HUES48 (cell line): ENCODE results near the gene HIPK4.
"Not testable (repeated sequence)": the region's sequence is repeated elsewhere in the genome, so short reads cannot be mapped to it uniquely, and the experiment has no call there.

Experiments used
- H3K27ac ChIP-seq: one replicate; pipeline ENCODE4 v1.7.0; 2013; ENCODE audit warnings: low read depth, low read length, inconsistent platforms
- H3K27me3 ChIP-seq: 2 replicates; pipeline ENCODE4 v1.6.1; 2013; ENCODE audit warnings: mild to moderate bottlenecking, low read length; ENCODE audit not compliant: control insufficient read depth, insufficient read depth
- H3K36me3 ChIP-seq: 2 replicates; pipeline ENCODE4 v1.6.1; 2013; ENCODE audit warnings: low read length; ENCODE audit not compliant: control insufficient read depth, insufficient read depth
- H3K4me1 ChIP-seq: 2 replicates; pipeline ENCODE4 v1.6.1; 2013; ENCODE audit warnings: mild to moderate bottlenecking, low read length; ENCODE audit not compliant: control insufficient read depth, insufficient read depth
- H3K4me3 ChIP-seq: 2 replicates; pipeline ENCODE4 v1.5.1; 2013; ENCODE audit warnings: mild to moderate bottlenecking, low read depth, low read length
- H3K9ac ChIP-seq: 2 replicates; pipeline ENCODE4 v1.6.1; 2013; ENCODE audit warnings: mild to moderate bottlenecking, low read depth, low read length, moderate library complexity
- H3K9me3 ChIP-seq: 2 replicates; pipeline ENCODE4 v1.6.1; 2013; ENCODE audit warnings: low read length; ENCODE audit not compliant: control insufficient read depth, insufficient read depth

HIPK4 gene

GRCh38 chr19:40342644-40343311, 47.2 kb downstream of the HIPK4 start:
- Histone ChIP-seq H3K4me1 (no peaks in the 10 kb centered on the region), H3K27ac (no peak overlapping the region), H3K4me3 (no peak overlapping the region), H3K9ac (no peak overlapping the region), H3K9me3 (no peaks in the 10 kb centered on the region), H3K36me3 (peaks cover 5% of the 10 kb centered on the region; the same call in 1 of the 2 replicates), H3K27me3 (no peaks in the 10 kb centered on the region)

DNA sequence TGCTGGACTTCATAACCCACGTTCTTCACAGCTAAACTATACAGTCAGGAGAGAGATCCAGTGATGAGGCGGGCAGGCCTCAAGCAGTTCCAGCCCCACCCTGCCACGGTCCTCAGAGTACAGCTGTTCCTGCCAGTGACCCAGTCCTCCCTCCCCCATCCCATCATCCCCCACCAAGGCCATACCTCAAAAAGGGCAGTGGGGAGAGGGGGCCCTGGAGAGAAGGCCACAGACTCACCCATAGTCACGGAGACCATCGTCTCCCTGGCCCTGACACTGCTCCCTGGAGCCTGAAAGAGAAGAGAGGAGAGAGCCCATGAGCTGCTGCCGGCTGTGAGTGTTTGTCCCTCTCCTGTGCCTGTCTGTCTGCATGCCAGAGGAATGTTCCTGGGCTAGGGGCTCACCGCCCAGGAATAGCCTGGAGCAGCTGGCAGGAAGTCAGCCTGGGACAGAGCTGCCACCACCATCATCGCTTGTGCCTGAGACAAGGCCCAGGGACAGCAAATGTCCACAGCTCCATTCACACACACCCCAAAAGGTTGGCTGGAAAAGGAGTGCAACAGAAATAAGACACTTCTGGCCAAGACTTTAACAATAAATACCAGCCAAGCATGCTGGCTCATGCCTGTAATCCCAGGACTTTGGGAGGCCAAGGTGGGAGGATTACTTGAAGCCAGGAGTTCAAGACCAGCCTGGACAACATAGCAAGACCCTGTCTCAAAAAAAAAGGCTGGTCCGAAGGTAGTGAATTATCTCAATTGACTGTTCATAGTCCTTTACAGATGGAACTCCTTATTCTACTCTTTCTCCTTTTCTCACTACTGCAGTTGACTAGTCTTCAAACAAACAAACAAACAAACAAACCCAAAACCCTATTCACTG, 48.1 kb downstream of the HIPK4 start:
- peaks cover 5% of the 10 kb centered on the region; the same call in 1 of the 2 replicates for H3K36me3 ChIP-seq
- no peak overlapping the region for H3K4me3 ChIP-seq
- H3K27me3 ChIP-seq: no peaks in the 10 kb centered on the region
- no peaks in the 10 kb centered on the region for H3K9me3 ChIP-seq
- no peaks in the 10 kb centered on the region for H3K4me1 ChIP-seq
- H3K9ac ChIP-seq: no peak overlapping the region
- H3K27ac ChIP-seq: no peak overlapping the region

DNA sequence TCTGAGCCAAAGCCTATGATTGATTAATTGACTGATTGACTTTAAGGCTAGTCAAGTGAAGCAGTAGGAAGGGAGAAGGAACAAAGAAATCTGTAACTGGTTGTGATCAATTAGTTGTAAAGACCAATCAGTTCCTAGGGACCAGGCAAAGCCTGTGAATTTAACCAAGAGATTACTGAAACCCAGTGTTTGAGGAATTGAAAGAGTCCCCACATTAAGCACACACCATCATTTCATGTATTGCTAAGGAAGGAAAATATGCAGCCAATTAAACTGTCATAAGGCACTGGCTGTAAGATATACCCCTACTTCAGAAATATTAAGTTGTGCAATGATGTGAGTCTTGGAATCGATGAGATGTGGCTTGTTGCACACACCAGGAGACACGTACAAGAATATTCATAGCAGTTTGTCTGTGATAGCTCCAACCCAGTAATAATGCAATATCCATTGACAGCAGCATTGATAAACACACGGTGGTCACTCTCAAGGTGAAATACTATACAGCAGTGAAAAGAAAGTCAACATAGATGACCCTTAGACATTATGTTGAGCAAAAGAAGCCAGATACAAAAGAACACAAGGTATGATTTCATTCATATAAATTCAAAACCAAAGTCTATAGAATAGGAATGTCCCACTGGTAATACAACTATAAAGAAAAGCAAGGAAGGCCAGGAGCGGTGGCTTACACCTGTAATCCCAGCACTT, 50.8 kb downstream of the HIPK4 start:
- Histone ChIP-seq H3K4me3 (no peak overlapping the region), H3K27me3 (no peaks in the 10 kb centered on the region), H3K9ac (no peak overlapping the region), H3K9me3 (no peaks in the 10 kb centered on the region), H3K36me3 (peaks cover 23% of the 10 kb centered on the region), H3K27ac (no peak overlapping the region), H3K4me1 (no peaks in the 10 kb centered on the region)

DNA sequence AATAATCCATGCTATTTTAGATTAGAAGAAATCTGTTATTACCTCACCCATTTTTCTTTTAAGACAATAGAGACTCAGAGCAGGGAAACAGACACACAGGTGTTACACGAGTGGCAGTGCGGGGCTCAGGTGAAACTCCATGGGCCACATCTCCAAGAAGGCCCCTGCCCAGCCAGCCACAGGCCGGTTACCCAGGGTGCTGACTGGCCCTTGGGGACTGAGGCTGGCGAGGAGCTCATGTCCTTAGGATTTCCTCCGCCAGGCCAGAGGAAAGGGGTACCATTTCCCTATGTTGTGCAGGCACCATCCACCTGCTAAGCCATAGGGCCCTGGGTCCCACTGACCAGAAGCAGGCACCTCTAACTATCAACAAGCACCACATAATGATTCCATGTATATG, 52.4 kb downstream of the HIPK4 start:
- no peak overlapping the region for H3K27ac ChIP-seq
- no peak overlapping the region for H3K9ac ChIP-seq
- H3K36me3 ChIP-seq: peaks cover 37% of the 10 kb centered on the region
- H3K4me1 ChIP-seq: no peaks in the 10 kb centered on the region
- H3K9me3 ChIP-seq: no peaks in the 10 kb centered on the region
- no peaks in the 10 kb centered on the region for H3K27me3 ChIP-seq
- H3K4me3 ChIP-seq: no peak overlapping the region

DNA sequence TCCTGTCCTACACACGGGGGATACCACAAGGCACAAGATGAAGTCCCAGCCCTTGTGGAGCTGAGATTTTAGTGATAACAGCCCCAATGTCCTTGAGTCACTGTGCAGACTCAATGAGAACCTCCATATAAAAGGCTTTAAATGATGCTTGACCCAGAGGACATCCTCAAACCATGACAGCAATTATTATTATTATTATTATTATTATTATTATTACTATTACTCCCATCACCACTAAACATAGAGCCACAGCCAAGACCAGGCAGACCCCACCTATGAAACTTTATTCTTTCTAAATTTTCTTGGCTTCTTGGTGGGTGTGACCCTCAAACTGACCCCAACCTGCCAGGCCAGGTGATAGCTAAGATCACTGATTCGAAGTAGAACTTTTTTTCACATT, 52.9 kb downstream of the HIPK4 start:
- no peaks in the 10 kb centered on the region for H3K27me3 ChIP-seq
- no peak overlapping the region for H3K4me3 ChIP-seq
- H3K4me1 ChIP-seq: no peaks in the 10 kb centered on the region
- no peaks in the 10 kb centered on the region for H3K9me3 ChIP-seq
- peaks cover 42% of the 10 kb centered on the region for H3K36me3 ChIP-seq
- no peak overlapping the region for H3K27ac ChIP-seq
- no peak overlapping the region for H3K9ac ChIP-seq

DNA sequence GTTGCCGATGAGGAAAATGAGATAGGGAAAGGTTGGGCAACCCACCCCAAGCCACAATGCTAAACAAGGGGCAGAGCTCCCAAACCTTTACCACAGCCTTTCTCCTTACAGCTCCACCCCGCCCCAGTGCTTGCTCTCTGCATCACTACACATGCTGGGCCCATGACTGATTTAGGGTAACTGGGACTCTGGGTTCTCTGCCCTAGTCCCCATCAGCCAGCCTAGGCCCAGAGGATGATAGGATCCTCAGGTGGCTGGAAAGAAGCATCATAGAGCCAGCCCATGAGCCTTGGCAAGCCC, 53.4 kb downstream of the HIPK4 start:
- Histone ChIP-seq H3K9me3 (no peaks in the 10 kb centered on the region), H3K9ac (no peak overlapping the region), H3K27ac (no peak overlapping the region), H3K4me1 (no peaks in the 10 kb centered on the region), H3K27me3 (no peaks in the 10 kb centered on the region), H3K4me3 (no peak overlapping the region), H3K36me3 (peaks cover 47% of the 10 kb centered on the region)

DNA sequence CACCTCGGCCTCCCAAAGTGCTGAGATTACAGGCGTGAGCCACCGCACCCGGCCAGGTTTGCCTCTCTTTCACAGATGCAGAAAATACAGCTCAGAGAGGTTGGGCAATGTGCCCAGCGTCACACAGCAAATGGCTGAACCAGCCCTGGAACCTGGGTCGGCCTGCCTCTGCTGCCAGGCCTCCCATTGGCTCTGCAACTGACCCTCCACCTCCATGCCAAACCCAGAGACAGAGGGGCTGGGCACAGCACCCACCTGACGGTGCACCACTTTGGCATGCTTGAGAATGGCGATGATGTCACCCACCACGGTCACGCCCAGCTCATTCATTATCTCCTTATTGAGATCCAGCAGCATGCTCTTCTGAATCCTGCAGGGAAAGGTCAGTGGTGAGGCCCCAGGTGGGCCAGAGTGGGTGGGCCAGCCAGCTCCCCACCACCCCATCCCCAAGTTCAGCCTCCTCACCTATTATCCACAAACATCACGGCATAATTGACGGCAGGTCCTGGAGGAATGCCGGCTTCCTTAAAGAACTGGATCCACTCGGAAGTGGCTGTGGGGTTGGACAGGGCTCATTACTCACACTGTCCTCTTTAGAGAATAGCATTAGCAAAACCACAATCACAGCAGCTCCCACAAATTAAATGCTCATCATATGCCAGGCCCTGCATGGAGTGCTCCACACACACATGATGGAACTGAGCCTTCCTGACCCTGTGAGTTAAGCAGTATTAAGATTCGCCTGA, 54.0 kb downstream of the HIPK4 start:
- no peaks in the 10 kb centered on the region for H3K9me3 ChIP-seq
- no peak overlapping the region for H3K9ac ChIP-seq
- no peak overlapping the region for H3K27ac ChIP-seq
- no peaks in the 10 kb centered on the region for H3K4me1 ChIP-seq
- H3K27me3 ChIP-seq: no peaks in the 10 kb centered on the region
- peaks cover 52% of the 10 kb centered on the region for H3K36me3 ChIP-seq
- H3K4me3 ChIP-seq: no peak overlapping the region

DNA sequence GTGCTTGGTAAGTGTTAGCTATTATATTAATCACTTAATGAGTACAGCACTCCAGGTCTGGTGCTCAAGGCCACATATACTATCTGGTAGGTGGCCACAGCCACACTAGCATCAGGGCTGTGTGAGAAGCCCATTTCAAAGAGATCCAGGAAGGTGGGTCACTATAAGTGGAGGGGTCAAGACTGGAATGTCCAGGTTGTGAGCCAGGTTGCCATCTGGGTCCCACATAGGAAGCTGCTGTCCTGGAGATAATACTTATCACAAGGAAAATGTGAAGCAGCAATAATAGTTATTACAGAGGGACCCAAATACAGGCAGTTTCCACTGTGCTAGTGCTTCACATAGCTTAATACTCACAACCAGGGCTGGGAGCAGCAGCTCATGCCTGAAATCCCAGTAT, 54.9 kb downstream of the HIPK4 start:
- no peaks in the 10 kb centered on the region for H3K27me3 ChIP-seq
- H3K4me1 ChIP-seq: no peaks in the 10 kb centered on the region
- peaks cover 58% of the 10 kb centered on the region for H3K36me3 ChIP-seq
- H3K9ac ChIP-seq: no peak overlapping the region
- H3K4me3 ChIP-seq: no peak overlapping the region
- H3K9me3 ChIP-seq: no peaks in the 10 kb centered on the region
- H3K27ac ChIP-seq: no peak overlapping the region

- not testable (repeated sequence) for H3K9me3 ChIP-seq, H3K4me1 ChIP-seq, H3K27me3 ChIP-seq, H3K27ac ChIP-seq, H3K4me3 ChIP-seq, H3K9ac ChIP-seq
- peaks cover 62% of the 10 kb centered on the region for H3K36me3 ChIP-seq
Observed at GRCh38 chr19:40333083-40333482, 56.9 kb downstream of the HIPK4 start.

DNA sequence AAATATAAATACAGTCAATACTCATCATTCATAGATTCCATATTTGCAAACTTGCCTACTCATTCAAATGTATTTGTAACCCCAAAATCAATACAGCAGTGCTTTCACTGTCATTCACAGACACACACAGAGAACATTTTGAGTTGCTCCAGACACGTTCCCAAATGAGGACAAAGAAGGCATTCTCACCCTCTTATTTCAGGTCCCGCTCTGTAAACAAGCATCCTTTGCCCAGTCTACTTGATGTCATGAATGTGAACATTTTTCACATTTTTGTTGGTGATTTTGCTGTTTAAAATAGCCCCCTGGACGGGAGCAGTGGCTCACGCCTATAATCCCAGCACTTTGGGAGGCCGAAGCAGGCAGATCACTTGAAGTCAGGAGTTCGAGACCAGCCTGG, 57.3 kb downstream of the HIPK4 start:
- H3K4me1 ChIP-seq: peaks cover 6% of the 10 kb centered on the region; the same call in 1 of the 2 replicates
- no peak overlapping the region for H3K4me3 ChIP-seq
- no peak overlapping the region for H3K27ac ChIP-seq
- no peaks in the 10 kb centered on the region for H3K27me3 ChIP-seq
- no peaks in the 10 kb centered on the region for H3K9me3 ChIP-seq
- H3K36me3 ChIP-seq: peaks cover 67% of the 10 kb centered on the region
- no peak overlapping the region for H3K9ac ChIP-seq
